Stimulated activated CD8-positive, alpha-beta memory T cell treated with anti-CD3 and anti-CD28 coated beads, Interleukin-12 subunit alpha, Interleukin-12 subunit beta, amount 100 ng/mL, for 4 hours (primary cell): ENCODE results near the gene PPIB.

Experiments
- DNase-seq: peaks from one replicate; pipeline ENCODE4 v3.0.0-alpha.2; 2020; ENCODE audit warnings: low read depth

Gene PPIB

DNA sequence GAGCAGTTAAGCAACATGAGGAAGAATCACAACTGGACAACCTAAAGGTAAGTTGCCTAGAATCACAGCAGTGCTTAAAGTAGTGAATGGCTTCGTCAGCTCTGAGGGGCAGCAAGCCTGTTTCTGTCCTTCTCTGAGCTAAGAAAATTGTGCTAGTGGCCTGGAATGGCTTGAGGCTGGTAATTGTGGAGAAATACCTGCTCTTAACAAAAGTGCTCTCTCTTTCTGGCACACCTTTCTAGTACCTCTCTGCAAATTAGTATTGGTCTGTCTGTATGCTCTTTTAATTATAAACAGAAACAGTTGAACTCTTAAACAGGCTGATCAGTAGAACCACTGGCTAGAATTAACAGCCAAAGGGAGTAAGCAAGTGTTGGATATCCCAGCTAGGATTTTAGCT is 55.5 kb downstream of the PPIB start:
- no peak for DNase-seq
